Ovary (tissue), 3 donors: ENCODE data around the gene RPRM.

Experiments used
- EP300 ChIP-seq: sonication (generic); formaldehyde crosslinking; IDR thresholded peaks from one replicate; pipeline ENCODE4 v1.6.1; 2017; ENCODE audit warnings: antibody characterized with exemption
- POLR2A ChIP-seq: fragments of 450-650 bp; IDR thresholded peaks from one replicate; pipeline ENCODE4 v1.6.1; 2017; ENCODE audit warnings: antibody characterized with exemption, mild to moderate bottlenecking, moderate library complexity
- TF ChIP-seq, protein P1 (sequence below), 3 donors: fragments of 450-650 bp in 2 of 3; fragments of 200-600 bp in 1 of 3; IDR thresholded peaks; one replicate each; pipeline versions ENCODE4 v1.5.1 to v1.8.0; 2016 to 2022; ENCODE audit warnings: antibody characterized with exemption in 3 of 3, mild to moderate bottlenecking in 1 of 3
- donor health status: DM: no; HTN: no; CAD: no.

DNA sequence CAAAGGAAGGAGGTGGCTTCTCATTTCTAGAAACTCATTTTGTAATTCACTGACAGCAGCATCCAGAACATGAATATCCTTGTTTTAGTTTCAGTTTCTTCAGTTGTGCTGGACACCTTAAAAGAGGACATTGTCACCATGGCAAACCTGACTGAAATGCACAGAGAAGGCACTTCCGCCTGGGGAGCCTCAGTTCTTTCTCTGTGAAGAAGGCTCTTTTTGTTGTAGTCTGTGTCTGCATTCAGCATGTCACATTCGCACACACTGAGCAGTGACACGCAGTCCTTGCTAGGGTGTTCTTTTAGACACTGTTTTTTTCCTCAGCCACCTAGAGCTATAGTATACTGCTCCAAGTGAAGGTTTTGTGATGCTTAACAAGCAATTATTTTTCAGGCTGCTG, 9.5 kb upstream of the RPRM start:
- no peak for TF ChIP-seq POLR2A
- TF ChIP-seq, protein P1, sequence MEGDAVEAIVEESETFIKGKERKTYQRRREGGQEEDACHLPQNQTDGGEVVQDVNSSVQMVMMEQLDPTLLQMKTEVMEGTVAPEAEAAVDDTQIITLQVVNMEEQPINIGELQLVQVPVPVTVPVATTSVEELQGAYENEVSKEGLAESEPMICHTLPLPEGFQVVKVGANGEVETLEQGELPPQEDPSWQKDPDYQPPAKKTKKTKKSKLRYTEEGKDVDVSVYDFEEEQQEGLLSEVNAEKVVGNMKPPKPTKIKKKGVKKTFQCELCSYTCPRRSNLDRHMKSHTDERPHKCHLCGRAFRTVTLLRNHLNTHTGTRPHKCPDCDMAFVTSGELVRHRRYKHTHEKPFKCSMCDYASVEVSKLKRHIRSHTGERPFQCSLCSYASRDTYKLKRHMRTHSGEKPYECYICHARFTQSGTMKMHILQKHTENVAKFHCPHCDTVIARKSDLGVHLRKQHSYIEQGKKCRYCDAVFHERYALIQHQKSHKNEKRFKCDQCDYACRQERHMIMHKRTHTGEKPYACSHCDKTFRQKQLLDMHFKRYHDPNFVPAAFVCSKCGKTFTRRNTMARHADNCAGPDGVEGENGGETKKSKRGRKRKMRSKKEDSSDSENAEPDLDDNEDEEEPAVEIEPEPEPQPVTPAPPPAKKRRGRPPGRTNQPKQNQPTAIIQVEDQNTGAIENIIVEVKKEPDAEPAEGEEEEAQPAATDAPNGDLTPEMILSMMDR (IDR thresholded peaks at IDR 0.05), result no peak
- no peak for TF ChIP-seq EP300
